HCT116 (cell line): ENCODE results near the gene CST11. TPM values are rescaled to one million over a fixed set of nuclear protein-coding genes. Genes with fewer than 3 reads are reported as not detected.

ENCODE experiments used
- ATAC-seq: fragments of 200-7000 bp; cut with Tn5 transposase; 2 replicates; pipeline ENCODE4 v1.9.1; 2020; ENCODE audit warnings: mild to moderate bottlenecking, moderate library complexity
- BruUV-seq: library from RNA; stranded (reverse); fragments of 400-500 nt; replicated peaks from 2 replicates; lab custom pipeline; 2021; lab: Mats Ljungman, UMichigan
- CTCF ChIA-PET: fragments of 300-600 bp; sonication (Branson Sonifier 250); formaldehyde crosslinking; loops from one replicate; lab custom pipeline; 2021; ENCODE audit warnings: antibody characterized with exemption; lab: Charles Lee
- POLR2A ChIA-PET: fragments of 300-600, 350-600 bp; sonication (Branson Sonifier 250); formaldehyde crosslinking; loops from one replicate; lab custom pipeline; 2021; ENCODE audit warnings: antibody characterized with exemption; lab: Charles Lee
- RAD21 ChIA-PET, 2 experiments: fragments of 300-600 bp; sonication (Branson Sonifier 250); formaldehyde crosslinking; loops; one replicate each; lab custom pipeline; 2023; ENCODE audit warnings: low total read pairs in 2 of 2; ENCODE audit not compliant: uncharacterized antibody in 2 of 2, unreplicated experiment in 2 of 2, low non-redundant PET in 1 of 2; lab: Charles Lee
- DNase-seq: peaks from one replicate; pipeline ENCODE4 v3.0.0-alpha.2; 2010; ENCODE audit warnings: low read depth, low spot score
- H2AFZ ChIP-seq: fragments of 200-600 bp; shearing (Covaris generic), sonication (generic); 2 replicates; pipeline ENCODE4 v1.6.1; 2017; ENCODE audit warnings: low read depth, mixed run types, mixed read lengths, antibody characterized with exemption, low read length; ENCODE audit not compliant: poor library complexity, severe bottlenecking
- H3K27ac ChIP-seq: 2 replicates; pipeline ENCODE4 v1.5.1; 2012; ENCODE audit warnings: low read depth, low read length
- H3K27me3 ChIP-seq: fragments of 200-600 bp; sonication (generic); 2 replicates; pipeline ENCODE4 v1.6.1; 2016; ENCODE audit warnings: mixed run types, low read length, mixed read lengths; ENCODE audit not compliant: insufficient read depth
- H3K36me3 ChIP-seq, 2 experiments: fragments of 200-500 bp in 1 of 2; fragments of 200-600 bp in 1 of 2; sonication (Bioruptor generic) in 1 of 2; sonication (generic) in 1 of 2; 2 replicates each; pipeline versions ENCODE4 v1.5.1 to v1.6.1; 2014 to 2016; ENCODE audit warnings: low read length in 2 of 2, inconsistent platforms in 1 of 2, mixed read lengths in 1 of 2, mixed run types in 1 of 2; ENCODE audit not compliant: insufficient read depth in 2 of 2, control insufficient read depth in 1 of 2
- H3K4me1 ChIP-seq, 2 experiments: fragments of 200-600 bp in 1 of 2; sonication (generic) in 1 of 2; 2 replicates each; pipeline versions ENCODE4 v1.5.1 to v1.6.1; 2012 to 2017; ENCODE audit warnings: low read length in 2 of 2, inconsistent platforms in 1 of 2, mild to moderate bottlenecking in 1 of 2, mixed read lengths in 1 of 2, mixed run types in 1 of 2, moderate library complexity in 1 of 2; ENCODE audit not compliant: insufficient read depth in 2 of 2, control insufficient read depth in 1 of 2
- H3K4me2 ChIP-seq: fragments of 200-600 bp; sonication (generic); 2 replicates; pipeline ENCODE4 v1.6.1; 2017; ENCODE audit warnings: mixed run types, low read length, mixed read lengths
- H3K4me3 ChIP-seq, 2 experiments: fragments of 200-600 bp in 1 of 2; sonication (generic) in 1 of 2; replicated peaks in 1 of 2; 2 replicates each; pipeline ENCODE4 v1.5.1; 2011 to 2016; ENCODE audit warnings: low read length in 2 of 2, control low read depth in 1 of 2, low read depth in 1 of 2, mild to moderate bottlenecking in 1 of 2, mixed read lengths in 1 of 2, mixed run types in 1 of 2
- H3K79me2 ChIP-seq: fragments of 200-600 bp; sonication (generic); 2 replicates; pipeline ENCODE4 v1.6.1; 2017; ENCODE audit warnings: mild to moderate bottlenecking, mixed run types, low read length, moderate library complexity, mixed read lengths; ENCODE audit not compliant: insufficient read depth
- H3K9ac ChIP-seq: fragments of 200-600 bp; sonication (generic); 2 replicates; pipeline ENCODE4 v1.6.1; 2016; ENCODE audit warnings: low read length, mixed read lengths
- H3K9me2 ChIP-seq: fragments of 200-600 bp; sonication (generic), shearing (Covaris generic); 2 replicates; pipeline ENCODE4 v1.6.1; 2017; ENCODE audit warnings: mixed run types, mild to moderate bottlenecking, moderate library complexity; ENCODE audit not compliant: insufficient read depth
- H3K9me3 ChIP-seq, 2 experiments: fragments of 200-500 bp in 1 of 2; fragments of 200-600 bp in 1 of 2; sonication (Bioruptor generic) in 1 of 2; sonication (generic) in 1 of 2; 2 replicates each; pipeline ENCODE4 v1.6.1; 2014 to 2017; ENCODE audit warnings: low read length in 2 of 2, mixed read lengths in 2 of 2, inconsistent platforms in 1 of 2, low read depth in 1 of 2, mild to moderate bottlenecking in 1 of 2, mixed run types in 1 of 2, moderate library complexity in 1 of 2; ENCODE audit not compliant: control insufficient read depth in 1 of 2, insufficient read depth in 1 of 2
- H4K20me1 ChIP-seq: fragments of 200-600 bp; sonication (generic), shearing (Covaris generic); 2 replicates; pipeline ENCODE4 v1.6.1; 2017; ENCODE audit warnings: mixed run types, mild to moderate bottlenecking, moderate library complexity; ENCODE audit not compliant: insufficient read depth
- CBX3 ChIP-seq: IDR thresholded peaks from 2 replicates; pipeline ENCODE4 v1.6.1; 2012; ENCODE audit warnings: low read depth
- CEBPB ChIP-seq: IDR thresholded peaks from 2 replicates; pipeline ENCODE4 v1.6.1; 2012; ENCODE audit warnings: low read depth
- EZH2 ChIP-seq: fragments of 200-600 bp; sonication (generic); IDR thresholded peaks from 2 replicates; pipeline ENCODE4 v1.6.1; 2017; ENCODE audit warnings: antibody characterized with exemption, mixed run types
- EZH2phosphoT487 ChIP-seq: fragments of 200-600 bp; IDR thresholded peaks from 2 replicates; pipeline ENCODE4 v1.6.1; 2018; ENCODE audit warnings: antibody characterized with exemption, borderline replicate concordance
- FOSL1 ChIP-seq: IDR thresholded peaks from 2 replicates; pipeline ENCODE4 v1.6.1; 2012; ENCODE audit warnings: low read depth
- JUND ChIP-seq: IDR thresholded peaks from 2 replicates; pipeline ENCODE4 v1.6.1; 2012
- POLR2AphosphoS5 ChIP-seq: IDR thresholded peaks from 2 replicates; pipeline ENCODE4 v1.6.1; 2011; ENCODE audit warnings: mild to moderate bottlenecking, low read depth, low read length, moderate library complexity
- RAD21 ChIP-seq: IDR thresholded peaks from 2 replicates; pipeline ENCODE4 v1.6.1; 2012; ENCODE audit warnings: low read depth, mild to moderate bottlenecking
- SIN3A ChIP-seq: IDR thresholded peaks from 2 replicates; pipeline ENCODE4 v1.6.1; 2012; ENCODE audit warnings: low read depth
- SP1 ChIP-seq: IDR thresholded peaks from 2 replicates; pipeline ENCODE4 v1.6.1; 2012; ENCODE audit warnings: low read depth
- TCF7L2 ChIP-seq: IDR thresholded peaks from 2 replicates; pipeline ENCODE4 v1.7.0; 2011; ENCODE audit warnings: borderline replicate concordance, inconsistent platforms; ENCODE audit not compliant: insufficient read depth, insufficient read length; ENCODE audit errors: extremely low read depth
- YY1 ChIP-seq: IDR thresholded peaks from 2 replicates; pipeline ENCODE4 v1.6.1; 2011; ENCODE audit warnings: low read length, low read depth, moderate library complexity, mild to moderate bottlenecking; ENCODE audit not compliant: insufficient replicate concordance; ENCODE audit errors: extremely low read depth
- ZNF274 ChIP-seq: fragments of 200-500 bp; sonication (Bioruptor generic); IDR thresholded peaks from 2 replicates; pipeline ENCODE4 v1.6.1; 2014; ENCODE audit warnings: mild to moderate bottlenecking, low read depth, low read length, inconsistent platforms
- intact Hi-C: fragments of 100-400 bp; cut with micrococcal nuclease; formaldehyde crosslinking; loops from 2 replicates; pipeline ENCODE4 v1.10.0; 2022
- total RNA-seq: library from RNA; stranded (reverse); gene quantifications from one replicate; pipeline ENCODE4 v1.2.1, GENCODE V29; 2021; ENCODE audit not compliant: unreplicated experiment

Gene CST11
- total RNA-seq, 1 experiment from 2014 or later = not detected

- ATAC-seq = no peak
Observed at GRCh38 chr20:23477223-23477622, 24.5 kb upstream of the CST11 start.

DNA sequence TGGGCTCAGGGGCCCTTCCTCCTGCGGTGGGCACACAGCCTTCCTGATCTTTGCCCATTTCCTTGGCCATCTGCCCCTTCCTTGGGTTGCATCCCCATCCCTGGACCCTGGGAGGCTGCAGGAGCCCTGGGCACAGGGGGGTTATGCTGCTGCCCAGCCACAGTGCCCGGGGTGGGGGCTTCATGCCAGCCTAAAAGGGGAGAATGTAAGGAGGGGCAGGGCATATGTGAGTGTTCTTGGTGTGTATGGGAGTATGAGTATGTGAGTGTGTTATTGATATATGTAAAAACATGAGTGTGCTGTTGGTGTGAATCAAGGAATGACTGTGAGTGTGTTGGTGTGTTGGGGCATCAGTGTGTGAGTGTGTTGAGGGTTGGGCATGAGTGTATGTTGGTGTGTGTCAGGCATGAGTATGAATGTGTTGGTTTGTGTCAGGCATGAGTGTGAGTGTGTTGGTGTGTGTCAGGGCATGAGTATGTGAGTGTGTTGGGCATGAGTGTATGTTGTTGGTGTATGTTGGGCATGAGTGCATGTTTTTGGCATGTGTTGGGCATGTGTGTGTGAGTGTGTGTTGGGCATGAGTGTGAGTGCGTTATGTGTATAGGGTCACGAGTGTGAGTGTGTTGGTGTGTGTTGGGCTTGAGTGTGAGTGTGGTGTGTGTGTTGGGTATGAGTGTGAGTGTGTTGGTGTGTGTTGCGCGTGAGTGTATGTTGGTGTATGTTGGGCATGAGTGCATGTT is 23.5 kb upstream of the CST11 start:
- DNase-seq = no peak
- Histone ChIP-seq H3K36me3 (no peaks in the 10 kb centered on the region), H3K4me1 (no peaks in the 10 kb centered on the region), H3K9ac (no peak overlapping the region), H2AFZ (no peak overlapping the region), H4K20me1 (no peaks in the 10 kb centered on the region), H3K27me3 (peaks cover 15% of the 10 kb centered on the region), H3K9me3 (no peaks in the 10 kb centered on the region), H3K4me2 (no peak overlapping the region), H3K9me2 (no peaks in the 10 kb centered on the region), H3K79me2 (no peaks in the 10 kb centered on the region)
- RAD21 ChIA-PET = no interaction called here
- no peak for ATAC-seq
- POLR2A ChIA-PET = no interaction called here
- BruUV-seq = no TSS peak
- intact Hi-C loops = no loop called here
- CTCF ChIA-PET = no interaction called here
- TF ChIP-seq SIN3A = no peak
- TF ChIP-seq, all 23 proteins: peak for 0
- H3K4me3 ChIP-seq = no peak overlapping the region
- no peak overlapping the region for H3K27ac ChIP-seq

More at GRCh38 chr20:23477223-23477622, 24.5 kb upstream of the CST11 start:
- H3K4me2 ChIP-seq = no peak overlapping the region
- H3K9me3 ChIP-seq = no peaks in the 10 kb centered on the region
- no peak overlapping the region for H3K4me3 ChIP-seq
- H3K27ac ChIP-seq = no peak overlapping the region
- no peaks in the 10 kb centered on the region for H3K79me2 ChIP-seq
- CTCF ChIA-PET = no interaction called here
- no TSS peak for BruUV-seq
- no peaks in the 10 kb centered on the region for H3K36me3 ChIP-seq
- POLR2A ChIA-PET = no interaction called here
- no peak overlapping the region for H2AFZ ChIP-seq
- no peak overlapping the region for H3K9ac ChIP-seq
- TF ChIP-seq CBX3 (no peak), CEBPB (no peak), YY1 (no peak), POLR2AphosphoS5 (no peak), TCF7L2 (no peak), SP1 (no peak), EZH2 (no peak), ZNF274 (no peak), SIN3A (no peak), RAD21 (no peak), FOSL1 (no peak), EZH2phosphoT487 (no peak), JUND (no peak)
- no peaks in the 10 kb centered on the region for H3K4me1 ChIP-seq
- intact Hi-C loops = no loop called here
- H3K9me2 ChIP-seq = no peaks in the 10 kb centered on the region
- no peak for DNase-seq
- RAD21 ChIA-PET = no interaction called here
- no peaks in the 10 kb centered on the region for H4K20me1 ChIP-seq
- H3K27me3 ChIP-seq = peaks cover 25% of the 10 kb centered on the region
